ENCODE measurements around the gene FBXO10.

Gene FBXO10

GRCh38 chr9:37592108-37592951 lies 16.1 kb upstream of the FBXO10 start, which contains the start of gene TOMM5:
Gene TOMM5, minus strand, starts transcription at chr9:37592597. Its CDS starts 65 bp downstream, at chr9:37592532.
- DNase-seq, result peak; percentile 80

- DNase-seq, result no peak
These were observed 11.3 kb upstream of the FBXO10 start for GRCh38 chr9:37587521-37587920.

- DNase-seq, result no peak
These were observed 7.4 kb upstream of the FBXO10 start for GRCh38 chr9:37583522-37584121.

GRCh38 chr9:37582548-37583157 lies 6.5 kb upstream of the FBXO10 start:
- DNase-seq, result peak; percentile 18

GRCh38 chr9:37575511-37575914 lies 667 bp downstream of the FBXO10 start:
- no peak for DNase-seq

- no peak for DNase-seq
These were observed 1.2 kb downstream of the FBXO10 start for GRCh38 chr9:37575001-37575400.

- no peak for DNase-seq
These were observed 1.9 kb downstream of the FBXO10 start for GRCh38 chr9:37574241-37574721.

- no peak for DNase-seq
These were observed 4.9 kb downstream of the FBXO10 start for GRCh38 chr9:37571282-37571681.

- DNase-seq, result no peak
These were observed 9.5 kb downstream of the FBXO10 start for GRCh38 chr9:37566716-37567115.

GRCh38 chr9:37565661-37566618 lies 10.2 kb downstream of the FBXO10 start:
- DNase-seq, result no peak

- DNase-seq, result no peak
These were observed 11.3 kb downstream of the FBXO10 start for GRCh38 chr9:37564916-37565315.

- no peak for DNase-seq
These were observed 12.2 kb downstream of the FBXO10 start for GRCh38 chr9:37563806-37564513.

GRCh38 chr9:37562826-37563225 lies 13.4 kb downstream of the FBXO10 start:
- DNase-seq, result no peak

GRCh38 chr9:37561682-37562081 lies 14.5 kb downstream of the FBXO10 start:
- no peak for DNase-seq

GRCh38 chr9:37559855-37560592 lies 16.2 kb downstream of the FBXO10 start:
- DNase-seq, result no peak

GRCh38 chr9:37559125-37559524 lies 17.1 kb downstream of the FBXO10 start:
- no peak for DNase-seq

GRCh38 chr9:37555786-37556185 lies 20.4 kb downstream of the FBXO10 start:
- no peak for DNase-seq

GRCh38 chr9:37554318-37554717 lies 21.9 kb downstream of the FBXO10 start:
- DNase-seq, result no peak

GRCh38 chr9:37551888-37552287 lies 24.3 kb downstream of the FBXO10 start:
- no peak for DNase-seq

GRCh38 chr9:37551468-37551867 lies 24.7 kb downstream of the FBXO10 start:
- no peak for DNase-seq

GRCh38 chr9:37550781-37551180 lies 25.4 kb downstream of the FBXO10 start:
- DNase-seq, result no peak

All from NCI-H1105 (cell line).